HepG2 (cell line): ENCODE results near the gene COPS9. TPM values are rescaled to one million over a fixed set of nuclear protein-coding genes. Genes with fewer than 3 reads are reported as not detected.

Experiments used
- ATAC-seq: fragments of 200-7000 bp; cut with Tn5 transposase; 3 replicates; pipeline ENCODE4 v1.9.1; 2020; ENCODE audit warnings: mild to moderate bottlenecking, moderate library complexity
- BruUV-seq: library from RNA; stranded (reverse); fragments of 400-500 nt; replicated peaks from 2 replicates; lab custom pipeline; 2021; lab: Mats Ljungman, UMichigan
- CTCF ChIA-PET: fragments of 300-600 bp; formaldehyde crosslinking; extraction: SDS; loops from one replicate; lab custom pipeline; 2021; ENCODE audit warnings: low total read pairs, inconsistent platforms, low intra/inter-chr PET ratio; lab: Yijun Ruan, JAX
- POLR2A ChIA-PET: fragments of 350-600 bp; sonication (Branson Sonifier 250); formaldehyde crosslinking; loops from one replicate; lab custom pipeline; 2020; ENCODE audit warnings: antibody characterized with exemption, inconsistent platforms; lab: Yijun Ruan, JAX
- DNase-seq: peaks from one replicate; pipeline ENCODE4 v3.0.0-alpha.2; 2015; ENCODE audit warnings: low spot score
- FAIRE-seq: peaks from 3 replicates; lab custom pipeline; 2011; peaks lifted over from hg19 to GRCh38; lab: Jason Lieb, UNC
- H2AFZ ChIP-seq: one replicate; pipeline ENCODE4 v1.6.1; 2011; ENCODE audit warnings: low read length, inconsistent platforms
- H3K27ac ChIP-seq: fragments of 300-600 bp; 3 replicates; pipeline ENCODE4 v1.8.0; 2011; ENCODE audit warnings: mixed run types, mild to moderate bottlenecking, mixed read lengths, low read length, inconsistent platforms; ENCODE audit not compliant: insufficient read depth; ENCODE audit errors: extremely low read length
- H3K27me3 ChIP-seq, 2 experiments: fragments of 200-600 bp in 1 of 2; 2 replicates in 1 of 2; 3 replicates in 1 of 2; pipeline versions ENCODE4 v1.6.0 to v1.8.0; 2011; ENCODE audit warnings: low read length in 2 of 2, mild to moderate bottlenecking in 2 of 2, moderate library complexity in 2 of 2, inconsistent platforms in 1 of 2; ENCODE audit not compliant: insufficient read depth in 2 of 2, control insufficient read depth in 1 of 2
- H3K36me3 ChIP-seq, 2 experiments: fragments of 200-600 bp in 1 of 2; replicated peaks in 1 of 2; 2 replicates in 1 of 2; 3 replicates in 1 of 2; pipeline versions ENCODE4 v1.5.1 to v1.8.0; 2011; ENCODE audit warnings: low read length in 2 of 2, inconsistent platforms in 1 of 2; ENCODE audit not compliant: insufficient read depth in 2 of 2, control insufficient read depth in 1 of 2
- H3K4me1 ChIP-seq: 2 replicates; pipeline ENCODE4 v1.5.1; 2012; ENCODE audit warnings: low read length, inconsistent platforms; ENCODE audit not compliant: insufficient read depth
- H3K4me2 ChIP-seq: 2 replicates; pipeline ENCODE4 v1.6.0; 2011; ENCODE audit warnings: low read depth, low read length, inconsistent platforms
- H3K4me3 ChIP-seq, 3 experiments: fragments of 200-600 bp in 1 of 3; sonication (generic), shearing (Covaris generic) in 1 of 3; replicated peaks in 1 of 3; 2 replicates each; pipeline ENCODE4 v1.5.1; 2011 to 2016; ENCODE audit warnings: low read length in 3 of 3, inconsistent platforms in 2 of 3, low read depth in 2 of 3, mild to moderate bottlenecking in 2 of 3, control low read depth in 1 of 3, mixed read lengths in 1 of 3; ENCODE audit not compliant: insufficient read depth in 1 of 3
- H3K79me2 ChIP-seq: one replicate; pipeline ENCODE4 v1.6.1; 2011; ENCODE audit warnings: low read length, inconsistent platforms; ENCODE audit not compliant: insufficient read depth
- H3K9ac ChIP-seq: 2 replicates; pipeline ENCODE4 v1.6.0; 2011; ENCODE audit warnings: mild to moderate bottlenecking, low read depth, low read length, inconsistent platforms; ENCODE audit not compliant: insufficient read depth
- H3K9me3 ChIP-seq: 2 replicates; pipeline ENCODE4 v1.5.1; 2012; ENCODE audit warnings: mild to moderate bottlenecking, low read length
- H4K20me1 ChIP-seq: 2 replicates; pipeline ENCODE4 v1.6.0; 2011; ENCODE audit warnings: inconsistent platforms, mild to moderate bottlenecking, low read length, moderate library complexity; ENCODE audit not compliant: insufficient read depth
- ZBTB20 ChIP-seq: sonication (generic); formaldehyde crosslinking; IDR thresholded peaks from 2 replicates; pipeline ENCODE4 v1.8.1; 2023; ENCODE audit warnings: missing genetic modification reagents, low read depth, mild to moderate bottlenecking, borderline replicate concordance
- ZIK1 ChIP-seq: sonication (generic); formaldehyde crosslinking; IDR thresholded peaks from 2 replicates; pipeline ENCODE4 v1.5.0; 2020; ENCODE audit warnings: mild to moderate bottlenecking, low read depth, missing genetic modification reagents, borderline replicate concordance
- WGBS: methylation state at CpG from one replicate; pipeline ENCODE4 v1.1.6; 2017; ENCODE audit warnings: low lambda C conversion rate; 5-methylcytosine and 5-hydroxymethylcytosine counted together
- in situ Hi-C: cut with HindIII; loops from 2 replicates; pipeline ENCODE4 v1.10.0; 2017; ENCODE audit warnings: low pct_unique_long_range_greater_than_20kb; ENCODE audit not compliant: extremely low pct_ligation_motif_present
- intact Hi-C: fragments of 100-400 bp; cut with micrococcal nuclease; formaldehyde crosslinking; loops from one replicate; pipeline ENCODE4 v1.10.0; 2022; ENCODE audit not compliant: unreplicated experiment
- polyA plus RNA-seq, 8 experiments: library from polyadenylated mRNA; depleted of rRNA in 3 of 8; stranded (reverse) in 7 of 8; unstranded in 1 of 8; fragments of >200 nt; fragmentation: Illumina TruSeq in 4 of 8; extraction: Trizol in 4 of 8; gene quantifications; 2 replicates each; pipeline versions ENCODE4 v1.2.1 to v1.2.3, GENCODE V29; 2011 to 2016; ENCODE audit warnings: low read depth in 4 of 8, missing spikeins in 1 of 8, mixed read lengths in 1 of 8; ENCODE audit not compliant: insufficient read depth in 1 of 8
- total RNA-seq, 5 experiments: library from RNA; depleted of rRNA; stranded (reverse); fragments of >200 nt; fragmentation: Illumina TruSeq; extraction: Trizol; gene quantifications; 2 replicates each; pipeline ENCODE4 v1.2.3, GENCODE V29; 2016; ENCODE audit warnings: low read depth in 1 of 5
- TF ChIP-seq, protein P1 (sequence below): sonication (generic); formaldehyde crosslinking; IDR thresholded peaks from 2 replicates; pipeline ENCODE4 v1.5.0; 2020; ENCODE audit warnings: mild to moderate bottlenecking, missing genetic modification reagents, moderate library complexity

Gene COPS9
- total and polyA plus RNA-seq, 2 of the 13 experiments (the other 11 are each of a cell fraction or from before 2014, with no cell fraction given), result 180 to 247 TPM

DNA sequence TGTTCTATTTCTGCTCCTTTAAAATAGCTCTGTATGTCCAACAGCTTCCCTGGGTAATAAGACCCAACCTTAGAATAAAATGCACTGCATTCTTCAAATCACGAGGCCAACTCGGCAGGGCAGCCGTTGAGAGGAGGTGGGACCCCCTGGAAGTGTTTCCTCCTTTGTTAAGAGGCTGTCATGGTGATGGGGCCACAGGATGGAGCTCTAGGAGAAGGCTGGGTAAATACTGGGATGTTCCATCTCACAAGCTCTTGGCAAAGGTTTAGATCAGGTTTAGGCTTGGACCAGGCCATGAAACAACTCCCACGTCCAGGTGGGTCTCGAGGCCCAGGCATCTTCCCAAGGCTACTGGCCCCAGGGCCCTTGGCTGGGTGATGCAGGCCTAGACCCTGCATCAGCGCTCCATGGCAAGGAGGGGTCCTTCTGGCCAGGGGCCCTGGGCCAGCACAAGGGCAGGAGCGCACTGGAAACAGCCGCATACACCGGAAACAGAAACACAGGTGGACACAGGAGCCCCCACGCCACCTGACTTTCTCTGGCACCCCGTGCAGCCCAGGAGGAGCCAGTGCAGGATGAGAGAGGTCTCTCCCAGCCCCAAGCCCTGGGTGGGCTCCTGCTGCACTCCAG is 43.2 kb upstream of the COPS9 start:
- Histone ChIP-seq H3K36me3 (no peaks in the 10 kb centered on the region), H3K27ac (no peak overlapping the region), H3K4me3 (no peak overlapping the region), H3K79me2 (no peaks in the 10 kb centered on the region), H2AFZ (no peak overlapping the region), H3K4me1 (no peaks in the 10 kb centered on the region), H3K27me3 (peaks cover 2 to 78% of the 10 kb centered on the region in 2 experiments; a peak in 4 of 5 replicates), H4K20me1 (no peaks in the 10 kb centered on the region)
- ATAC-seq, result no peak
- in situ Hi-C loops, result no loop called here
- no peak for DNase-seq
- no peak for FAIRE-seq
- POLR2A ChIA-PET, result no interaction called here
- TF ChIP-seq ZIK1 (CRISPR knock-in tag), result no peak
- TF ChIP-seq, all 625 proteins: peak for 0
- H3K9ac ChIP-seq, result no peak overlapping the region
- 25% methylated on average over 8 of the region's 11 CpGs for WGBS
- H3K4me2 ChIP-seq, result no peak overlapping the region
- CTCF ChIA-PET, result no interaction called here
- H3K9me3 ChIP-seq, result no peaks in the 10 kb centered on the region
- intact Hi-C loops, result no loop called here
- no TSS peak for BruUV-seq

- Histone ChIP-seq H3K4me3 (no peak overlapping the region), H3K36me3 (no peaks in the 10 kb centered on the region), H2AFZ (no peak overlapping the region), H3K79me2 (no peaks in the 10 kb centered on the region), H3K4me2 (no peak overlapping the region), H3K4me1 (no peaks in the 10 kb centered on the region), H3K27me3 (peaks cover 4 to 77% of the 10 kb centered on the region in 2 experiments; a peak in 3 of 5 replicates), H3K9me3 (no peaks in the 10 kb centered on the region), H4K20me1 (no peaks in the 10 kb centered on the region), H3K9ac (no peak overlapping the region), H3K27ac (no peak overlapping the region)
- no peak for TF ChIP-seq ZBTB20 (CRISPR knock-in tag)
- TF ChIP-seq, protein P1, sequence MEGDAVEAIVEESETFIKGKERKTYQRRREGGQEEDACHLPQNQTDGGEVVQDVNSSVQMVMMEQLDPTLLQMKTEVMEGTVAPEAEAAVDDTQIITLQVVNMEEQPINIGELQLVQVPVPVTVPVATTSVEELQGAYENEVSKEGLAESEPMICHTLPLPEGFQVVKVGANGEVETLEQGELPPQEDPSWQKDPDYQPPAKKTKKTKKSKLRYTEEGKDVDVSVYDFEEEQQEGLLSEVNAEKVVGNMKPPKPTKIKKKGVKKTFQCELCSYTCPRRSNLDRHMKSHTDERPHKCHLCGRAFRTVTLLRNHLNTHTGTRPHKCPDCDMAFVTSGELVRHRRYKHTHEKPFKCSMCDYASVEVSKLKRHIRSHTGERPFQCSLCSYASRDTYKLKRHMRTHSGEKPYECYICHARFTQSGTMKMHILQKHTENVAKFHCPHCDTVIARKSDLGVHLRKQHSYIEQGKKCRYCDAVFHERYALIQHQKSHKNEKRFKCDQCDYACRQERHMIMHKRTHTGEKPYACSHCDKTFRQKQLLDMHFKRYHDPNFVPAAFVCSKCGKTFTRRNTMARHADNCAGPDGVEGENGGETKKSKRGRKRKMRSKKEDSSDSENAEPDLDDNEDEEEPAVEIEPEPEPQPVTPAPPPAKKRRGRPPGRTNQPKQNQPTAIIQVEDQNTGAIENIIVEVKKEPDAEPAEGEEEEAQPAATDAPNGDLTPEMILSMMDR (CRISPR knock-in tag), result peak; percentile 21
- ChIA-PET CTCF (no interaction called here), POLR2A (no interaction called here)
- in situ Hi-C loops, result no loop called here
- FAIRE-seq (no peak), DNase-seq (no peak), ATAC-seq (peak; percentile 43; the same call in 2 of the 3 replicates)
- 4% methylated on average over 2 of the region's 3 CpGs for WGBS
- intact Hi-C loops, result no loop called here
- BruUV-seq, result no TSS peak
Measured at GRCh38 chr2:240178564-240178963, 42.5 kb upstream of the COPS9 start.
